ENCODE results near the gene LCMT2.
"Not testable (repeated sequence)": the region's sequence is repeated elsewhere in the genome, so short reads cannot be mapped to it uniquely, and the experiment has no call there.

The LCMT2 gene

DNA sequence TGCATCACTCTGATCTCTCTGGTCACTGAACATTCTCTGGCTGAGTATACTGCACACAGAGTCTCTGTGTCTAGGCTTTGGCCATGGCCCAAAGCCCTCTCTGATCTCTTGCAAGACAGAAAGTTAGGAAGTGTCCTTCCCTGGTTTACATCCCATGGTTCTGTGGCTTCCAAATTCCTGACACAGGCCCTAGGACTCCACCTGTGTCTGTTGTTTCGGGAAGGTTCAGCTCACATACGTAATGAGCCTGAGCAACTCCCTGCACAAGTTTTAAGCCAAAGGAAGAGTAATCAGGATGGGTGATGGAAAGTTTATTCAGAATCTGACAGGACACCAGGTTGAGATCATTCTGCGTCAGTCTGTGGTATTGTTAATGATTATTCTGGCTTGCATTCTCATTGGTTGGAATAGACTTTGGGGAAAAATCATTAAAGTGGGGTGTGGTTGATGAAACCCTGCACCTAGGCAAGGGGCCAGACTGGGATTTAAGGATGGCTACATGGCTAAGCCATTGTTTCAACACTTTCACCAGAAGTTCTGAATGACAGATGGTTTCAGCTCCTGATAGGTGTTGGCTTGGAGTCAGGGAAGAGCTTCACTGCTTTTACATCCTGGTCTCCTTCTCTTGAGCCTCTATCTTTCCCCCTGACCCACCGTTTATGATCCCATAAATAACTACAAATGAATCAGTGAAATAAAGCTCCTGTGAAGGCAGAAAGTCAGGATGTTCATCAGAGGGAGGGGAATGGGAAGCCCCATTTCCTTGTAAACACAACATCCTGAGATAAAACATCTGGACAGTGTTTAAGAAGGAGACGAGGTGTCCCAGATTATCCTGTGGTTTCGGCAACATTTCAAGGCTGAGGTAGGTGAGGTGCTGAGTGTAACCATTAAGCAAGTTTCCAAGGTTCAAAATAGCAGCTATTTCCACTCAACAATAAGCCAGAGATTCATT, 14.1 kb downstream of the LCMT2 start:
- DNase-seq (ENCODE audit: low read depth in 3 of 3), result no peak

DNA sequence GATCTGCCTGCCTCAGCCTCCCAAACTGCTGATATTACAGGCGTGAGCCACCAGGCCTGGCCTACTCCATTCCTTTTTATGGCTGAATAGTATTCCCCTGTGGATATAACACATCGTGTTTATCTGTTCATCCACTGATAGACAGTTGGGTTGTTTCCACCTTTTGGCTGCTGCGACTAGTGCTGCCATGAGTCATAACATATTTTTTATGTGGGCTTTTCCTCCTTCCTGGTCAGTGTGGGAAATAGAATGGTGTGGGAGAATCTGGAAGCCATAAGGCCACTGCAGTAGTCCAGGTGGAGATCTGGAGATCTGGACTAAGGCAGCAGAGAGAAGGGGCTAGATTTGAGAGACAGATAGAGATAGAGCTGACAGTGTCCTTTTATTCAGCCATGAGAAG, 16.2 kb downstream of the LCMT2 start:
- DNase-seq (ENCODE audit: low read depth in 3 of 3), result no peak

- no peak for DNase-seq (ENCODE audit: low read depth in 3 of 3)
Observed at GRCh38 chr15:43312378-43312777, 18.0 kb downstream of the LCMT2 start.

GRCh38 chr15:43302205-43302817, 28.1 kb downstream of the LCMT2 start, which contains the start of gene TGM7:
TGM7 (minus strand) TSS chr15:43302255.
- DNase-seq (ENCODE audit: low read depth in 3 of 3), result no peak

GRCh38 chr15:43299884-43300283, 30.5 kb downstream of the LCMT2 start:
- DNase-seq (ENCODE audit: low read depth in 3 of 3), result no peak

DNA sequence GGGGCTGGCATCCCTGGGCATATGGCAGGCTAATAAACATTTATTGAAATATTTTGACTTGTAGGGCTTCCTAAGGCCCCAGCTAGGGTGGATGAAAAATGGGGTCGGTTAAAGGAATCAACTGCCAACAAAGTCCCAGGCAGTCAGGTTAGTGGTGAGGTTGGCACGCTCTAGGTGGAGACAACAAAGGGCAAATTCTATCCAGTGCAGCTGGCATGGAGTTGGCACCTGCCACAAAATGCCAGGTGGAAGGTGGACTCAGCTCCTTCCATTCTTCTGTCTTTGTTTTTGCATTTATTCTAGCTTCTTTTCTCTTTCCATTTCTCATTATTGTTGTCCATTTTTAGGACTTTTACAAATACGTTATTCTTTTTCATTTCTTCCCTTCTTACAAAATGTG, 31.0 kb downstream of the LCMT2 start:
- DNase-seq (ENCODE audit: low read depth in 3 of 3), result no peak

- no peak for DNase-seq (ENCODE audit: low read depth in 3 of 3)
Observed at GRCh38 chr15:43294091-43294706, 36.2 kb downstream of the LCMT2 start.

- DNase-seq (ENCODE audit: low read depth in 3 of 3), result no peak
Observed at GRCh38 chr15:43293432-43293831, 36.9 kb downstream of the LCMT2 start.

GRCh38 chr15:43292375-43293078, 37.8 kb downstream of the LCMT2 start:
- no peak for DNase-seq (ENCODE audit: low read depth in 3 of 3)

DNA sequence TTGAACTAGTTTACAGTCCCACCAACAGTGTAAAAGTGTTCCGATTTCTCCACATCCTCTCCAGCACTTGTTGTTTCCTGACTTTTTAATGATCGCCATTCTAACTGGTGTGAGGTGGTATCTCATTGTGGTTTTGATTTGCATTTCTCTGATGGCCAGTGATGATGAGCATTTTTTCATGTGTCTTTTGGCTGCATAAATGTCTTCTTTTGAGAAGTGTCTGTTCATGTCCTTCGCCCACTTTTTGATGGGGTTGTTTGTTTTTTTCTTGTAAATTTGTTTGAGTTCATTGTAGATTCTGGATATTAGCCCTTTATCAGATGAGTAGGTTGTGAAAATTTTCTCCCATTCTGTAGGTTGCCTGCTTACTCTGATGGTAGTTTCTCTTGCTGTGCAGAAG, 40.7 kb downstream of the LCMT2 start:
- DNase-seq (ENCODE audit: low read depth in 3 of 3), result not testable (repeated sequence)

DNA sequence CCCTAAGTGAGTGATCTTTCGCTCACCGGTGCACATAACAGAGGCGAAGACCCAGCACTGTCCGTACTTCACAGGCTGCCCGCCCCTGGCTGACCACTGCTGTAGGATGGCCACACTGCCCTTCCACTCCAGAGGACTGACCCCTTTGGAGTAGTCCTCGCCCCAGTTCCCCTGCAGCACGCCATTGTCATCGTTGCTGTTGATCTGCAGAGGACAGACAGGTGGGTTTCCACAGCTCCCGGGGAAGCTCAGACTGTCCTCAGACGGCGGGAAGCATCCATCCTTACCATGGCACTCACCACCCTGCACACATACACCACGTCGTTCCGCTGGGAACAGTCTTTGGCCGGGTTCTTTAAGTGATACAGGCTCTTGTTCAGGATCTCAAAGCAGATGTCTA, 43.1 kb downstream of the LCMT2 start:
- no peak for DNase-seq (ENCODE audit: low read depth in 3 of 3)

DNA sequence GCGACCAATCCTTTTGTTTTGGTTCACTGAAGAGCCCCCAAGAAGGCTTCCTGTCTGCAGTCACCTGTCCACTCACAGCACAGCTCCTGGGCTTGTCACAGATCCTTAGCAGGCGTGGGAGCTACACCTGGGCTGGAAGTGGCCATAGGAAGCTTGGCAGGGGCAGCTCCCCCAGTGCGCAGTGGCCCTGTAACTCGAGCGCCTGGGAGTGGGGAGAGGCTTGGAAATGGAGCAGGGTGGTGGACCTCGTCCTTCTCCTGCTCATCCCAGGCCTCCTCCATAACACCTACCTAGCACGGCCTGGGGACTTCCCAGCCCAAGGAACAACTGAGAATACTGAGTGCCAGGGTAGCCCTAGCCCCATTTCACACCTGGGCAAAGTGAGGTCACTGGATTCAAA, 44.3 kb downstream of the LCMT2 start:
- DNase-seq (ENCODE audit: low read depth in 3 of 3), result no peak

DNA sequence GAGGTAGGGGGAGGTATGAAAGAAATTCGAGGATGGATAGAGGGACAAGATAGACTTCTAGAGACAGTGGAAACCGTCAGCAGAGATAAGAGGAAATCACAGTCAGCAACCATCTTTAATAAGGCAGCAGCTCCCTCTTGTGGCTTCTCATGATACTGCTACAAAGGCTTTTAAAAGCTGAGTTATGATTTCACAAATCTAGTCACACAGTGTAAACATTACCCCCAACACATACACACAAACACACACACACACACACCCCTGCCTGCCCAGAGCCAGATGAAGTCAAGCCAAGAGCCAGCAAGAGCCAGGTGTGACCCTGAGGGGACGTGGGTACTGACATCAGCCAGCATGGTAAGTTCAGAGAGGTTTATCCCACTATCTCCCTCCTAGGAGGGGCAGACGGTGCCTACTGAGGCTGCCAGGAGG, 44.8 kb downstream of the LCMT2 start:
- peak in 2 of 3 experiments; percentile 12 to 26 for DNase-seq (ENCODE audit: low read depth in 3 of 3)

DNA sequence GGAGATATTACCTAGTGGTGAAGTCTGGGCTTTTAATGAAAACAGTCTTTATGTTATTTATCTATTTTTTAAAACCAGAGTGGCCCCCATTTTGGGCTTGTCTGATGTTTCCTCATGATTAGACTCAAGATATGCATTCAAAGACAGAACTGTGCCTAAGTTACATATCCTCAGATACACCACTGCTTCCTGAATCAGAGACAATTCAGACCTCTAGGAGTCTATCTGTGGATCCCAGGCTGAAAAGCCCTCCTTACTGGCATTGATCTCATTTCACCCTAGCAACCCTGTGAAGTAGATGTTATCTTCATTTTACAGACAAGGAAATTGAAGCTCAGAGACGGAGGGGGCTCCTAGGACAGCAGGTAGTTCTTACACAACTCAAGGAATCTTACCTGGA, 46.8 kb downstream of the LCMT2 start:
- DNase-seq (ENCODE audit: low read depth in 3 of 3), result no peak

DNA sequence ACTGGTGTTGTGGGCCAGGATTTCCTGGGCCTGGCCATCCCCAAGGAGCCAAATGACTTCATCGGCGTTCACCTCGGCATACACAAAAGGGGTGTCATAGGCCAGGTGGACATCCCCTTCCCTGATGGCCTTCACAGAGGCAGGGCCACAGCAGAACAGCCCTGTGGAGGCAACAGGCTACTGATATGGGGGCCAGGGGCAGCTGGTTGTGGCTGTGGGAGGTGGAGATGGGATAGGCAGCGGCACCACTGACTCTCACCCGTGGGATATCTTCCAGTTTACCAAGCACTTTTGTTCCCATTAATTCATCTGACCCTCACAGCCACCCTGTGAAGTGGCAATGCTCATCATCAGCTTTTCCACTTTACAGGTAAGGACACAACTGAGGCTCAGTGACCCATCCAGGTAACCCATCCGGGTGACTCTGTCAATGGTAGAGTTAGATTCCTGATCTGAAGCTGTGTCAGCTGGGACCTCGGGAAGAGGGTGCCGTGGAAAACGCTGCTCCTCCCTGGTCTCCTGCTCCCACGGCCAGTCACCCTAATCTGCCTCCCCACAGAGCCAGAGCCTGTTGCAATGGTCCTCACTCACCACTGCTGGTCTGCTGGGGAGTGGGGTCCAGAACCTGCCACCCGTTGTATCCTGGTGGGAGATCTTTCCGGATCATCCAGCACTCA, 48.3 kb downstream of the LCMT2 start:
- DNase-seq (ENCODE audit: low read depth in 3 of 3), result no peak

DNA sequence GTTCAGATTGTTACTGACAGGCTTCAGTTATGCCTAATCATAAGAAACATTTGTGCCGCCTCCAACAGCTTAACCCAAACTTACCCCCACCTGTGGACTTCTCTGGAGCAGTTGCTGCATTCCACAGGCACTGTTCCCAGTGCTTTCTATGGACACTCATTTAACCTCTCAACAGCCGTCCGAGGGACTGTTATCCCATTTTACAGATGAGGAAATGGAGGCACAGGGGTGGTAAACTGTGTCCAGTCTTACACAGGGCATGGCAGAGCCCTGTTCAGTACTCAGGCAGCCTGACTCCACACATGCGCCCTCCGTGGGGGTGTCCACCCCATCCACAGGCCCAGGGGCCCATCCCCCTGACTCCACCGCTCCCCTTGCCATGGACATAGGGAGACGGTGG, 49.4 kb downstream of the LCMT2 start:
- no peak for DNase-seq (ENCODE audit: low read depth in 3 of 3)

GRCh38 chr15:43279496-43279895, 50.9 kb downstream of the LCMT2 start:
- DNase-seq (ENCODE audit: low read depth in 3 of 3), result no peak

GRCh38 chr15:43278869-43279268, 51.5 kb downstream of the LCMT2 start:
- no peak for DNase-seq (ENCODE audit: low read depth in 3 of 3)

DNA sequence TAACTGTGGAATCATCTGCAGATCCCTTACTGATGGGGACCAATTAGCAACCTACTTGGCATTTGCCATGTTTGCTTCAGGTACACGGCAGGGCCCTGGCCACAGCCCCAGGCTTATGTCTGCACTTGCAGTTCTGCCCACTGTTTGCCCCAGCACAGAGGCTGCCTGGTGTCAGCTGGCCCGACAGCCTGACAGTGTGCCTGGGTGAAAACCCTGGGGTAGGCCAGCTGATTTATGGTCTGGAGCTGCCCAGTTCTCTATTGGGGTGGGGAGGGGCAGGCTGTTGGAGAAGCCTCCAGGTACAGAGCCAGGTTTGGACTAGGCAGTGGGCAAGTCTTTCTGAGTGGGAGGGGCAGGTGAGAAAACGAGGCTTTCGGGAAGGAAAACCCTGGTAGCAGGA, 52.5 kb downstream of the LCMT2 start:
- DNase-seq (ENCODE audit: low read depth in 3 of 3), result no peak

GRCh38 chr15:43277231-43277823, 53.0 kb downstream of the LCMT2 start:
- no peak for DNase-seq (ENCODE audit: low read depth in 3 of 3)

- no peak for DNase-seq (ENCODE audit: low read depth in 3 of 3)
Observed at GRCh38 chr15:43276563-43277200, 53.7 kb downstream of the LCMT2 start.

All from stimulated activated CD4-positive, alpha-beta T cell treated with anti-CD3 and anti-CD28 coated beads, TNF-alpha, amount 100 ng/mL, for 4 hours (primary cell).